Naive thymus-derived CD4-positive, alpha-beta T cell (primary cell): ENCODE data around the gene RAP1GDS1. TPM values are rescaled to one million over a fixed set of nuclear protein-coding genes. Genes with fewer than 3 reads are reported as not detected.
"Not testable (repeated sequence)": the region's sequence is repeated elsewhere in the genome, so short reads cannot be mapped to it uniquely, and the experiment has no call there.

Experiments
- ATAC-seq: fragments of 150-1000 bp; cut with Tn5 transposase; 2 replicates; pipeline ENCODE4 v1.10.0; 2021; ENCODE audit warnings: mild to moderate bottlenecking, moderate library complexity
- CTCF ChIA-PET: fragments of 350-600 bp; sonication (Branson Sonifier 250); formaldehyde crosslinking; loops from one replicate; lab custom pipeline; 2021; ENCODE audit warnings: antibody characterized with exemption; lab: Charles Lee
- POLR2A ChIA-PET: fragments of 350-600 bp; sonication (Branson Sonifier 250); formaldehyde crosslinking; loops from one replicate; lab custom pipeline; 2021; ENCODE audit warnings: antibody characterized with exemption, inconsistent platforms; lab: Charles Lee
- DNase-seq, 9 donors: peaks; one replicate each; pipeline versions ENCODE4 v3.0.0 to v3.0.0-alpha.2; 2020 to 2022; ENCODE audit warnings: mixed read lengths in 1 of 9
- H3K27ac ChIP-seq: one replicate; pipeline ENCODE4 v1.7.0; 2013; ENCODE audit warnings: mild to moderate bottlenecking, low read depth, low read length, moderate library complexity
- H3K27me3 ChIP-seq, 2 donors: one replicate each; pipeline ENCODE4 v1.7.0; 2013; ENCODE audit warnings: low read length in 2 of 2, mild to moderate bottlenecking in 2 of 2, moderate library complexity in 2 of 2; ENCODE audit not compliant: control insufficient read depth in 2 of 2, insufficient read depth in 2 of 2
- H3K36me3 ChIP-seq, 3 experiments: 1 replicate in 2 of 3; 2 replicates in 1 of 3; pipeline ENCODE4 v1.7.0; 2013; ENCODE audit warnings: low read length in 3 of 3, mild to moderate bottlenecking in 3 of 3, moderate library complexity in 1 of 3; ENCODE audit not compliant: insufficient read depth in 3 of 3, control insufficient read depth in 2 of 3
- H3K4me1 ChIP-seq, 2 donors: one replicate each; pipeline ENCODE4 v1.7.0; 2013; ENCODE audit warnings: low read length in 2 of 2, mild to moderate bottlenecking in 2 of 2, moderate library complexity in 1 of 2; ENCODE audit not compliant: control insufficient read depth in 2 of 2, insufficient read depth in 2 of 2
- H3K4me3 ChIP-seq: 2 replicates; pipeline ENCODE4 v1.7.0; 2013; ENCODE audit warnings: mild to moderate bottlenecking, low read length
- H3K9me3 ChIP-seq, 3 experiments: 1 replicate in 2 of 3; 2 replicates in 1 of 3; pipeline ENCODE4 v1.7.0; 2013; ENCODE audit warnings: low read length in 3 of 3; ENCODE audit not compliant: control insufficient read depth in 2 of 3
- H3K27ac Mint-ChIP-seq, 9 donors: one replicate each; pipeline ENCODE4 v1.8.0; 2020 to 2022; ENCODE audit warnings: mixed read lengths in 9 of 9, mild to moderate bottlenecking in 8 of 9, moderate library complexity in 5 of 9, inconsistent platforms in 2 of 9
- H3K27me3 Mint-ChIP-seq, 5 donors: one replicate each; pipeline ENCODE4 v1.8.0; 2021 to 2022; ENCODE audit warnings: mixed read lengths in 5 of 5, mild to moderate bottlenecking in 1 of 5
- H3K36me3 Mint-ChIP-seq, 5 donors: one replicate each; pipeline ENCODE4 v1.8.0; 2020 to 2022; ENCODE audit warnings: mixed read lengths in 5 of 5, mild to moderate bottlenecking in 3 of 5, inconsistent platforms in 1 of 5
- H3K4me1 Mint-ChIP-seq, 7 donors: one replicate each; pipeline ENCODE4 v1.8.0; 2020 to 2022; ENCODE audit warnings: mixed read lengths in 7 of 7, mild to moderate bottlenecking in 3 of 7, inconsistent platforms in 1 of 7
- H3K4me3 Mint-ChIP-seq, 10 donors: one replicate each; pipeline ENCODE4 v1.8.0; 2020 to 2022; ENCODE audit warnings: mild to moderate bottlenecking in 10 of 10, mixed read lengths in 10 of 10, moderate library complexity in 6 of 10, inconsistent platforms in 2 of 10
- H3K9me3 Mint-ChIP-seq, 11 donors: one replicate each; pipeline ENCODE4 v1.8.0; 2020 to 2022; ENCODE audit warnings: mixed read lengths in 11 of 11, mild to moderate bottlenecking in 4 of 11, inconsistent platforms in 1 of 11, moderate library complexity in 1 of 11
- intact Hi-C, 2 donors: fragments of 100-400 bp; cut with micrococcal nuclease; formaldehyde crosslinking; loops; one replicate each; pipeline ENCODE4 v1.15.1; 2023
- polyA plus RNA-seq, 2 donors: library from polyadenylated mRNA; unstranded; fragments of 300-500 nt; fragmentation: Illumina TruSeq; gene quantifications; one replicate each; pipeline ENCODE4 v1.2.3, GENCODE V29; 2021
- total RNA-seq, 6 experiments: library from RNA in 5 of 6; stranded (reverse) in 5 of 6; gene quantifications; 1 replicate in 5 of 6; 2 replicates in 1 of 6; pipeline ENCODE4 v1.2.3 and lab custom pipeline; 2021 to 2026

The RAP1GDS1 gene
- total and polyA plus RNA-seq, 7 experiments from 2014 or later = 29.6 to 59.1 (median 30.7) TPM

- H3K4me3 Mint-ChIP-seq, ATAC-seq, H3K27ac Mint-ChIP-seq, H3K27me3 Mint-ChIP-seq, CTCF ChIA-PET, H3K36me3 ChIP-seq, H3K4me3 ChIP-seq, H3K9me3 ChIP-seq, H3K4me1 ChIP-seq, H3K27me3 ChIP-seq, DNase-seq, H3K4me1 Mint-ChIP-seq, H3K27ac ChIP-seq, POLR2A ChIA-PET, intact Hi-C loops: not testable (repeated sequence)
- peaks cover 9 to 48% (median 20%) of the 10 kb centered on the region in 11 donors for H3K9me3 Mint-ChIP-seq
- peaks cover 34 to 80% (median 71%) of the 10 kb centered on the region in 5 donors for H3K36me3 Mint-ChIP-seq
Measured at GRCh38 chr4:98366275-98366674, 105.1 kb downstream of the RAP1GDS1 start.

- H3K27ac Mint-ChIP-seq, H3K4me1 Mint-ChIP-seq, intact Hi-C loops, H3K4me3 Mint-ChIP-seq, H3K9me3 ChIP-seq, CTCF ChIA-PET, H3K4me1 ChIP-seq, POLR2A ChIA-PET, DNase-seq, H3K27me3 Mint-ChIP-seq, ATAC-seq, H3K4me3 ChIP-seq, H3K27me3 ChIP-seq, H3K27ac ChIP-seq: not testable (repeated sequence)
- H3K36me3 ChIP-seq = peaks cover 0 to 14% (median 2%) of the 10 kb centered on the region in 3 experiments
- H3K36me3 Mint-ChIP-seq = peaks cover 28 to 78% (median 69%) of the 10 kb centered on the region in 5 donors
- H3K9me3 Mint-ChIP-seq = peaks cover 9 to 48% (median 20%) of the 10 kb centered on the region in 11 donors
Measured at GRCh38 chr4:98368000-98368399, 106.8 kb downstream of the RAP1GDS1 start.

- Histone ChIP-seq H3K9me3 (peaks cover 0 to 5% (median 0%) of the 10 kb centered on the region in 3 experiments), H3K27me3 (no peaks in the 10 kb centered on the region), H3K4me3 (no peak overlapping the region), H3K36me3 (peaks cover 0 to 14% (median 0%) of the 10 kb centered on the region in 3 experiments), H3K27ac (no peak overlapping the region), H3K4me1 (no peaks in the 10 kb centered on the region)
- intact Hi-C loops = no loop called here
- Mint-ChIP-seq H3K27ac (no peak overlapping the region), H3K36me3 (peaks cover 24 to 80% (median 70%) of the 10 kb centered on the region in 5 donors), H3K4me1 (peaks cover 0 to 4% (median 0%) of the 10 kb centered on the region in 7 donors), H3K27me3 (no peaks in the 10 kb centered on the region), H3K4me3 (no peak overlapping the region), H3K9me3 (peaks cover 9 to 38% (median 18%) of the 10 kb centered on the region in 11 donors)
- CTCF ChIA-PET = no interaction called here
- DNase-seq (no peak), ATAC-seq (no peak)
- POLR2A ChIA-PET = no interaction called here
Measured at GRCh38 chr4:98369322-98369721, 108.1 kb downstream of the RAP1GDS1 start.

DNA sequence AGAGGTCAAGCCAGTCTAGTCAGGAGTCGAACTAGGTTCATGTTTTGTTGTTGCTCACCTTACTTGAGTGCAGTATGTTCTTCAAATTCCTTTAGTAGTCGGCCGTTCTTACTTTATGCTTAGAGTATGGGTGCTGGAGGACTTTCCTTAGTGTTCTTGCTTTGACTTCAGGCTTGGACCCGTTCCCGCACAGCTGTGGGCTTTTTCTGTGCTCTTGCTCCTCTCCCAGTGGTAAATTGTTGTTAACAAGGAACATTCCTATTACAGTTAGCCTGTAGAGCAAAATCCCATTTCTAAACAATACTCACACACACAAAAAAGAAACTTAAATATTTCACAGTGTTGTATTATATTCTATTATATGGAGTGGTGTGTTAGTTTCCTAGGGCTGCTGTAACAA is 113.5 kb downstream of the RAP1GDS1 start:
- no peak for DNase-seq
- no peaks in the 10 kb centered on the region for H3K27me3 ChIP-seq
- Mint-ChIP-seq H3K4me3 (no peak overlapping the region), H3K27ac (no peak overlapping the region), H3K4me1 (peaks cover 0 to 7% (median 4%) of the 10 kb centered on the region in 7 donors), H3K36me3 (peaks cover 0 to 53% (median 42%) of the 10 kb centered on the region in 5 donors), H3K27me3 (no peaks in the 10 kb centered on the region), H3K9me3 (peaks cover 0 to 2% (median 0%) of the 10 kb centered on the region in 11 donors)
- no peak overlapping the region for H3K4me3 ChIP-seq
- intact Hi-C loops = no loop called here
- peaks cover 0 to 6% (median 4%) of the 10 kb centered on the region in 3 experiments for H3K36me3 ChIP-seq
- no peak for ATAC-seq
- CTCF ChIA-PET = no interaction called here
- H3K27ac ChIP-seq = no peak overlapping the region
- no peaks in the 10 kb centered on the region for H3K4me1 ChIP-seq
- POLR2A ChIA-PET = interaction anchor here (0.6 kb wide), 1 partner anchor 528 kb away, joined by 3 read pairs; no protein-coding TSS in a partner anchor
- no peaks in the 10 kb centered on the region for H3K9me3 ChIP-seq

DNA sequence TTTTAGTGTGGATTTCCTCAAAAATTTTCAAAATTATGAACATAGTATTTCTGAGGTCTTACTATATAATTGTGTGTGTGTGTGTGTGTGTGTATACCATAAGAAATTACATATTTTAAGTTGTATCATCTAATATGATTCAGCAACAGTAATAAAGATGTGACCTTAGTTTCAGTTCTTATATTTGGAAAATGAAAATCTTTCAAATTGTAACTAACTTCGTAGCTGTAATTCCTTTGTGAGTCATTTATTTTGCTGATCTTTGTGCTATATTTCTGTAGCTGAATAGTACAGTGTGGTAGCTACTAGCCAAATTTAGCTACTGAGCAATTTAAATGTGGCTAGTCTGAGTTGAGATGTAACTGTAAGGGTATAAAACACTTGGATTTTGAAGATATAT is 116.4 kb downstream of the RAP1GDS1 start:
- Histone ChIP-seq H3K36me3 (peaks cover 0 to 4% (median under 1%) of the 10 kb centered on the region in 3 experiments), H3K4me3 (no peak overlapping the region), H3K9me3 (no peaks in the 10 kb centered on the region), H3K27me3 (no peaks in the 10 kb centered on the region), H3K4me1 (no peaks in the 10 kb centered on the region), H3K27ac (no peak overlapping the region)
- intact Hi-C loops = no loop called here
- CTCF ChIA-PET = interaction anchor here (0.7 kb wide), 1 partner anchor 103 kb away, joined by 3 read pairs; no protein-coding TSS in a partner anchor
- Mint-ChIP-seq H3K27me3 (no peaks in the 10 kb centered on the region), H3K36me3 (peaks cover 0 to 49% (median 23%) of the 10 kb centered on the region in 5 donors), H3K4me1 (peaks cover 0 to 7% (median 4%) of the 10 kb centered on the region in 7 donors), H3K4me3 (no peak overlapping the region), H3K9me3 (no peaks in the 10 kb centered on the region), H3K27ac (no peak overlapping the region)
- DNase-seq (no peak), ATAC-seq (no peak)
- POLR2A ChIA-PET = no interaction called here

DNA sequence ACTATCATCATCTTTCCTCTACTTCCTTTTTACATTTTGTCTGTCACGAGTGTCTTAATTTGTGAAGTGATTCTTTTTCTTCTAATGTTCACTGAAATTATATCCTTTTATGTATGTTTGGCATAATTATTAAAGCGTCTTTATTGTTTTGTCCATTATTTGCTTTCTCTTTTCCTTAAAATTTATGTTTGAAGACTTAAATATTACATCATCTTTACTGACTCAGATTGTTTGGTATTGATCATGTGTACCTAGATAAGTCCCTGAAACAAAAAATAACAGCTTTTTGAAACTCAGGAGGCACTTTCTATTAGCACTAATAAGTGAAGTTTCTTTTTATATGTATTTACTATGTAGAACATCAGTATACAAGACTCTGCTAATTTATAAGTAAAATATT is 120.1 kb downstream of the RAP1GDS1 start:
- Mint-ChIP-seq H3K4me1 (peaks cover 0 to 7% (median 0%) of the 10 kb centered on the region in 7 donors), H3K4me3 (no peak overlapping the region), H3K27ac (no peak overlapping the region), H3K36me3 (peaks cover 0 to 24% (median 7%) of the 10 kb centered on the region in 5 donors), H3K27me3 (no peaks in the 10 kb centered on the region), H3K9me3 (no peaks in the 10 kb centered on the region)
- H3K4me1 ChIP-seq = no peaks in the 10 kb centered on the region
- H3K4me3 ChIP-seq = no peak overlapping the region
- CTCF ChIA-PET = no interaction called here
- ATAC-seq = no peak
- POLR2A ChIA-PET = no interaction called here
- no peak for DNase-seq
- no peaks in the 10 kb centered on the region for H3K27me3 ChIP-seq
- no peak overlapping the region for H3K27ac ChIP-seq
- intact Hi-C loops = no loop called here
- no peaks in the 10 kb centered on the region for H3K9me3 ChIP-seq
- no peaks in the 10 kb centered on the region for H3K36me3 ChIP-seq

GRCh38 chr4:98383431-98384106 is 122.4 kb downstream of the RAP1GDS1 start:
- Mint-ChIP-seq H3K4me1 (peaks cover 0 to 7% (median 0%) of the 10 kb centered on the region in 7 donors), H3K9me3 (no peaks in the 10 kb centered on the region), H3K36me3 (peaks cover 0 to 27% (median 14%) of the 10 kb centered on the region in 5 donors), H3K27me3 (no peaks in the 10 kb centered on the region), H3K27ac (no peak overlapping the region), H3K4me3 (no peak overlapping the region)
- DNase-seq = no peak
- no peaks in the 10 kb centered on the region for H3K27me3 ChIP-seq
- CTCF ChIA-PET = no interaction called here
- no peak overlapping the region for H3K27ac ChIP-seq
- H3K36me3 ChIP-seq = no peaks in the 10 kb centered on the region
- no peaks in the 10 kb centered on the region for H3K4me1 ChIP-seq
- no peak for ATAC-seq
- no peaks in the 10 kb centered on the region for H3K9me3 ChIP-seq
- no peak overlapping the region for H3K4me3 ChIP-seq
- intact Hi-C loops = no loop called here
- POLR2A ChIA-PET = no interaction called here
